NCI-H1417 treated with DMSO at 0.1 percent for 48 hours (cell line): ENCODE measurements around the gene TYR.
A peak's percentile ranks its signal among the peaks of the same experiment; 100 is the strongest.
"Not testable (repeated sequence)": the region's sequence is repeated elsewhere in the genome, so short reads cannot be mapped to it uniquely, and the experiment has no call there.

ENCODE experiments used
- DNase-seq: peaks from one replicate; lab custom pipeline; 2025; lab: John Stamatoyannopoulos, UW

TYR gene

DNA sequence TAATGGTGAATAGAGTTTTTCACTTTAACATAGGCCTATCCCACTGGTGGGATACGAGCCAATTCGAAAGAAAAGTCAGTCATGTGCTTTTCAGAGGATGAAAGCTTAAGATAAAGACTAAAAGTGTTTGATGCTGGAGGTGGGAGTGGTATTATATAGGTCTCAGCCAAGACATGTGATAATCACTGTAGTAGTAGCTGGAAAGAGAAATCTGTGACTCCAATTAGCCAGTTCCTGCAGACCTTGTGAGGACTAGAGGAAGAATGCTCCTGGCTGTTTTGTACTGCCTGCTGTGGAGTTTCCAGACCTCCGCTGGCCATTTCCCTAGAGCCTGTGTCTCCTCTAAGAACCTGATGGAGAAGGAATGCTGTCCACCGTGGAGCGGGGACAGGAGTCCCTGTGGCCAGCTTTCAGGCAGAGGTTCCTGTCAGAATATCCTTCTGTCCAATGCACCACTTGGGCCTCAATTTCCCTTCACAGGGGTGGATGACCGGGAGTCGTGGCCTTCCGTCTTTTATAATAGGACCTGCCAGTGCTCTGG is at the start of gene TYR:
TYR (plus strand) TSS at position 185 of the 541 bp plus-strand sequence; CDS start at position 264, 79 bp downstream.
- DNase-seq: no peak

DNA sequence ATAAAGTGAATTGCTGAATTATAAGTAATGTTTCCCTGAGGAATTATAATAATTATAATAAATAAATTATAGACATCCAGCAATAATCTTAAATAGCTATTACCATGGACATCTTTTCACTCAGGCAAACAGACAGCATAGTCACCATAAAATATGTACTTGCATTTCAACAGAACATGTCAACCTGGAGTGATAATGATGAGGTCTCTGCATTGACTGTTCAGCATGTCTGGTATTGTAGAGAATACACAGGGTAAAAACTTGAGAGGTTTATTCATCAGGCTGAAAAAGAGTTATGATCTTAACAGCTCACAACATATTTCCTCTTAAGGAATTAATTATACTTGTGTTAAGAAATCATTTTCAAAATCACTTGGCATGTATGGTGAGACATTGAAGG is 41.1 kb upstream of the TYR start:
- no peak for DNase-seq

- DNase-seq: no peak
These were observed 30.4 kb upstream of the TYR start for GRCh38 chr11:89147229-89147628.

DNA sequence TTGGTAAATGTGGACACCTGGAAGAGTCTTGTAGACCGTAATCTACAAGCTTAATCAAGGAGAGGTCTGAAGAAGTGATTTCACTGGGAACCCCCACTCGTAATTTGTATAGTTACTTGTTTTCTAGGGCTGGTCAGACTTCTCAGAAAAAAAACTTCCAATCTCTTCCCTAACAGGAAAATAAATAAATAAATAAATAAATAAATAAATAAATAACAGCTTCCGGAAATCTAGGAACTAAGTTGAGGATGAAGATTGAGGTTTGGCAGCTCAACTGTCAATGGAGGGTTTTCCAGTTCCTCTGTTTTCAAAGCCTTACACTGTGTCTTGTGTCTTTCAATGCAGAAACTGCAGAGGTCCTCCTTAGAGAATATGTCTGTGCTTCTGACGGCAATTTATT is 17.7 kb upstream of the TYR start:
- DNase-seq: no peak

GRCh38 chr11:89161949-89162348 is 15.7 kb upstream of the TYR start:
- DNase-seq: no peak

DNA sequence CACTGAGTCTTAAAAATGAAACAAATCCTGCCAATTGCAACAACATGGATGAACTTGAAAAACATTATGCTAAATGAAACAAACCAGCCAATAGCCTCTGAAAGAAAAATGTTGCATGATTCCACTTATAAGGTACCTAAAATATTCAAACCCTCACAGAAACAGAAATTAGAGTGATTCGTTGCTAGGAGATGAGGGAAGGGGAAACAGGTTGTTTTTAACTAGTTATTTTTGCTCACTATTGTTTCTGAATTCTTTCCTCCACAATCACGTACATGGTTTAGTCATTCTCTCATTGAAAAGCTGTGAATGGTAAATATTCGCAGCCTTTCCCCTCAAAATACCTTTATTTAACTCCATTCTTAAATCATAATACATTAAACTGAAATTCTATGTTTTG is 14.0 kb upstream of the TYR start:
- no peak for DNase-seq

- no peak for DNase-seq
These were observed 9.3 kb upstream of the TYR start for GRCh38 chr11:89168396-89168795.

- DNase-seq: no peak
These were observed 1.9 kb upstream of the TYR start for GRCh38 chr11:89175796-89176195.

GRCh38 chr11:89176938-89177337 is 737 bp upstream of the TYR start:
- DNase-seq: no peak

GRCh38 chr11:89181111-89181510 is 3.4 kb downstream of the TYR start:
- DNase-seq: no peak

DNA sequence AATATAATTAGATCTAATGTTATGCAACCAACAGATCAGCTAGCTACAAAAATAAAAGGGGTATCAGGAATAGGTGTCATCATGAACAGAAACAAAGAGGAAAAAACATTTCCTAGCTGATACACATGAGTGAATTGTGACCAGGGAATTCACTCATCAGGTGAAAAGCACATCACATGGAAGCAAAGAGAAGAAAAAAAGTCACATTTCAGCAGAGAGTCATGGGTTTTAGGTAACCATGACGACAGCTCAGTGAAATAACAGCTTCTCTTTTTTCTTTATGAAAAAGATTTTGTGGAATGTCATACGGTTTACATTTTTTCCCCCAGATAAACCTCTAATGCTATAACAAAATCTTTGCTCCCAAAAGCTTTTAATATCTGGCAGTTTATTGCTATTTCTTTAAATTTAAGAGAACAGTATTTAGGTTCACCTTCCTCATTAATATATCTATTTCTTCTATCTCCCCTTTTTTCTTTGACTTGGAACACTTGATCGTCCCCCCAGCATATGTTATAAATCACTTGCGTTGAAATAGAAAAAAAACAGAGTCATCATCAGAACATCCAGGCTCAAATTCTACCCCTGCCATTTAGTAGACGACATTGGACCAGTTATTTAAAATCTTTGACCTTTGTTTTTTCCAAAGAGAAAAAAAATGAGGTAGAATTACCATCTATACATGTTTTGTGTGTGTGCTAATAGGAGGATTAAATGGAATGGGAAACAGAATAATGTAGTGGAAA is 5.3 kb downstream of the TYR start:
- DNase-seq: no peak

GRCh38 chr11:89184021-89184420 is 6.3 kb downstream of the TYR start:
- DNase-seq: no peak

GRCh38 chr11:89189776-89190175 is 12.1 kb downstream of the TYR start:
- no peak for DNase-seq

DNA sequence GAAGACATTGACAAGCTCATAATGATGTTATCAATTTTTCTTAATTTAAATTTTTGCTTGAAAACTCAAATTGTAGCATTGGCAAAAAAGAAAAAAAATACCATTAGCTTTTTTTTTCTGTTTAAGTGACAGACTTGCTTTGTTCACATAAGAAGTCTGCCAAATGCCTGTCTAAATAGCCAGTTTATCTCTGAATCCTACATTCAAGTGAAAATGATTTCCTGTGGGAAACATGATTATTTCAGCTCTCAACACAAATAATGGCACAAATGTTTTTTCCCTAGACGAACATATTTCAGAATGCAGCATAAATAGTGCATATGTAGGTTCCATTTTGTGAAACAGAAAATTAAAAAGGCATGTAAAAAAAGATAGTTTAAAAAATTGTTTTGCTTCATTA is 23.5 kb downstream of the TYR start:
- no peak for DNase-seq

DNA sequence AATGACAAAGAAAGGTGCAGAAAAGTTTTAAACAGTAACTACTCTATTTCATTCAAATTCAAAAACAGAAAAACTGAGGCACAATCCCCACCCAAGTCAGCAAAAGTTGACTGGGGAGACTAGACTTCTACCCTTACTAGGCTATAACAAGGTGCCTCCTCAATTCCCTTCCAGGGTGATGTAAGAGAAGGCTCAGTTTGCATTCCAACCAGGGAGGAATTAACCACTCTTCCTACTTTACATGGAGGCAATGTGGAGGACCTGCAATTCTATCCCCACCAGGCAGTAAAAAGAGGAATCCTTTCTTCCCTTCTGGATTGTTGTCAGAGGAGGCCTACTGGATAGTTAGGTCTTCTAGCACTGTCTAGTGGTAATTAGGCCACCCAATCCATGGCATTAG is 26.1 kb downstream of the TYR start:
- no peak for DNase-seq

- DNase-seq: no peak
These were observed 27.7 kb downstream of the TYR start for GRCh38 chr11:89205378-89205777.

GRCh38 chr11:89220684-89221339 is 43.1 kb downstream of the TYR start:
- DNase-seq: peak; percentile 56

GRCh38 chr11:89235083-89235482 is 57.4 kb downstream of the TYR start:
- DNase-seq: no peak

- DNase-seq: no peak
These were observed 58.3 kb downstream of the TYR start for GRCh38 chr11:89235976-89236375.

- DNase-seq: not testable (repeated sequence)
These were observed 69.3 kb downstream of the TYR start for GRCh38 chr11:89247007-89247406.

GRCh38 chr11:89249196-89249595 is 71.5 kb downstream of the TYR start:
- DNase-seq: no peak

DNA sequence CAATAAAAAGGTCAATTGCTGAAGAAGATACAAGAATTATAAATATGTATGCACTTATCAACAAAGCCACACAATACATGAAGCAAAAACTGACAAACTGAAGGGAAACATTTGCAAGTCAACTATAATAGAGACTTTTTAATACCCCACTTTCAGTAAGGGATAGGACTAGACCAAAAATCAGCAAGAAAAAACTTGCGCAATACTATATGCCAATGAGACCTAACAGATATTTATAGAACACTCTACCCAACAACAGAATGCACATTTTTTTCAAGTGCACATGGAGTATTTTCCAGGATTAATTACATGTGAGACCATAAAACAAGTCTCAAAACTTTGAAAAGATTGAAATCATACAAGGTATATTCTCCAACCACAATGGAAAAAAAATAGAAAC is 83.8 kb downstream of the TYR start:
- DNase-seq: not testable (repeated sequence)

GRCh38 chr11:89267660-89268302 is 90.1 kb downstream of the TYR start:
- DNase-seq: no peak
